Kidney tubule cell (primary cell): Measurements from ENCODE around the gene VIPR2.
"Not testable (repeated sequence)": the region's sequence is repeated elsewhere in the genome, so short reads cannot be mapped to it uniquely, and the experiment has no call there.

Experiments used
- DNase-seq: peaks from one replicate; pipeline ENCODE4 v3.0.0-alpha.2; 2018; ENCODE audit warnings: low spot score

The VIPR2 gene

GRCh38 chr7:159104188-159104920 lies 40.3 kb downstream of the VIPR2 start:
- DNase-seq: no peak

GRCh38 chr7:159103382-159104187 lies 41.1 kb downstream of the VIPR2 start:
- no peak for DNase-seq

- no peak for DNase-seq
Measured at GRCh38 chr7:159102681-159103381, 41.8 kb downstream of the VIPR2 start.

GRCh38 chr7:159101661-159102091 lies 43.0 kb downstream of the VIPR2 start:
- DNase-seq: not testable (repeated sequence)

- not testable (repeated sequence) for DNase-seq
Measured at GRCh38 chr7:159101083-159101395, 43.6 kb downstream of the VIPR2 start.

GRCh38 chr7:159100281-159101082 lies 44.2 kb downstream of the VIPR2 start:
- not testable (repeated sequence) for DNase-seq

- DNase-seq: no peak
Measured at GRCh38 chr7:159099711-159100231, 44.9 kb downstream of the VIPR2 start.

- no peak for DNase-seq
Measured at GRCh38 chr7:159098811-159099655, 45.6 kb downstream of the VIPR2 start.

- no peak for DNase-seq
Measured at GRCh38 chr7:159098424-159098786, 46.3 kb downstream of the VIPR2 start.

- no peak for DNase-seq
Measured at GRCh38 chr7:159097661-159098423, 46.8 kb downstream of the VIPR2 start.

GRCh38 chr7:159096736-159097581 lies 47.7 kb downstream of the VIPR2 start:
- no peak for DNase-seq

- DNase-seq: no peak
Measured at GRCh38 chr7:159095979-159096411, 48.7 kb downstream of the VIPR2 start.

GRCh38 chr7:159094919-159095915 lies 49.5 kb downstream of the VIPR2 start:
- no peak for DNase-seq

- no peak for DNase-seq
Measured at GRCh38 chr7:159094023-159094740, 50.5 kb downstream of the VIPR2 start.

GRCh38 chr7:159093351-159093971 lies 51.2 kb downstream of the VIPR2 start:
- DNase-seq: no peak

- DNase-seq: no peak
Measured at GRCh38 chr7:159092701-159093121, 52.0 kb downstream of the VIPR2 start.
